NCI-H1105 treated with DMSO at 0.1 percent for 48 hours (cell line): ENCODE data around the gene PHOX2A.
A peak's percentile ranks its signal among the peaks of the same experiment; 100 is the strongest.

Source experiments
- DNase-seq: peaks from one replicate; lab custom pipeline; 2025; lab: John Stamatoyannopoulos, UW

Gene PHOX2A

GRCh38 chr11:72249961-72250360 lies 6.0 kb upstream of the PHOX2A start:
- no peak for DNase-seq

- DNase-seq: no peak
Observed at GRCh38 chr11:72247584-72247983, 3.6 kb upstream of the PHOX2A start.

GRCh38 chr11:72245263-72245816 lies 1.4 kb upstream of the PHOX2A start:
- no peak for DNase-seq

GRCh38 chr11:72244361-72245262 lies 636 bp upstream of the PHOX2A start:
- no peak for DNase-seq

GRCh38 chr11:72243173-72244059 lies 560 bp downstream of the PHOX2A start:
- DNase-seq: no peak

- no peak for DNase-seq
Observed at GRCh38 chr11:72242141-72242540, 1.8 kb downstream of the PHOX2A start.

GRCh38 chr11:72241291-72241781 lies 2.6 kb downstream of the PHOX2A start:
- no peak for DNase-seq

GRCh38 chr11:72240461-72241290 lies 3.3 kb downstream of the PHOX2A start:
- DNase-seq: no peak

GRCh38 chr11:72239849-72240460 lies 4.0 kb downstream of the PHOX2A start:
- no peak for DNase-seq

- DNase-seq: peak; percentile 42
Observed at GRCh38 chr11:72239313-72239848, 4.6 kb downstream of the PHOX2A start.

- no peak for DNase-seq
Observed at GRCh38 chr11:72238492-72239312, 5.3 kb downstream of the PHOX2A start.

GRCh38 chr11:72238040-72238450 lies 5.9 kb downstream of the PHOX2A start:
- no peak for DNase-seq

- no peak for DNase-seq
Observed at GRCh38 chr11:72237112-72237931, 6.7 kb downstream of the PHOX2A start.

- DNase-seq: no peak
Observed at GRCh38 chr11:72236774-72237111, 7.2 kb downstream of the PHOX2A start.

GRCh38 chr11:72236083-72236697 lies 7.8 kb downstream of the PHOX2A start:
- no peak for DNase-seq

- no peak for DNase-seq
Observed at GRCh38 chr11:72235351-72236057, 8.5 kb downstream of the PHOX2A start.

- DNase-seq: no peak
Observed at GRCh38 chr11:72234920-72235319, 9.1 kb downstream of the PHOX2A start.

- no peak for DNase-seq
Observed at GRCh38 chr11:72234514-72234830, 9.5 kb downstream of the PHOX2A start.
